Mesothelial cell of epicardium (in vitro differentiated cells): ENCODE measurements around the gene PCDHGA8. TPM values are rescaled to one million over a fixed set of nuclear protein-coding genes. Genes with fewer than 3 reads are reported as not detected.
"Not testable (repeated sequence)": the region's sequence is repeated elsewhere in the genome, so short reads cannot be mapped to it uniquely, and the experiment has no call there.

Source experiments
- DNase-seq, 2 experiments: peaks; one replicate each; pipeline ENCODE4 v3.0.0; 2021; ENCODE audit warnings: low spot score in 2 of 2; ENCODE audit not compliant: unreplicated experiment in 2 of 2
- H3K27ac Mint-ChIP-seq: 2 replicates; pipeline ENCODE4 v1.8.0; 2021; ENCODE audit warnings: mixed read lengths
- H3K27me3 Mint-ChIP-seq: 2 replicates; pipeline ENCODE4 v1.8.0; 2021; ENCODE audit warnings: low read depth, mixed read lengths
- H3K36me3 Mint-ChIP-seq: 2 replicates; pipeline ENCODE4 v1.8.0; 2021; ENCODE audit warnings: mixed read lengths
- H3K4me1 Mint-ChIP-seq: 2 replicates; pipeline ENCODE4 v1.8.0; 2021; ENCODE audit warnings: mixed read lengths
- H3K4me3 Mint-ChIP-seq: 2 replicates; pipeline ENCODE4 v1.8.0; 2021; ENCODE audit warnings: mild to moderate bottlenecking, moderate library complexity, mixed read lengths
- H3K9me3 Mint-ChIP-seq: 2 replicates; pipeline ENCODE4 v1.8.0; 2021; ENCODE audit warnings: mixed read lengths
- CTCF ChIP-seq: fragments of 200-600 bp; sonication (generic); IDR thresholded peaks from one replicate; pipeline ENCODE4 v1.5.0; 2021; ENCODE audit warnings: antibody characterized with exemption; ENCODE audit not compliant: unreplicated experiment
- total RNA-seq: library from RNA; stranded (reverse); gene quantifications from 3 replicates; pipeline ENCODE4 v1.2.1, GENCODE V29; 2021

The PCDHGA8 gene
- total RNA-seq, 1 donor from 2014 or later = 2.9 TPM

GRCh38 chr5:141366016-141366896 is 26.2 kb upstream of the PCDHGA8 start:
- Mint-ChIP-seq H3K27ac (no peak overlapping the region), H3K27me3 (no peaks in the 10 kb centered on the region), H3K4me3 (no peak overlapping the region), H3K4me1 (no peaks in the 10 kb centered on the region), H3K9me3 (peaks cover 58% of the 10 kb centered on the region), H3K36me3 (peaks cover 11% of the 10 kb centered on the region)
- no peak for TF ChIP-seq CTCF
- DNase-seq = no peak

- peaks cover 9% of the 10 kb centered on the region for H3K36me3 Mint-ChIP-seq
- H3K9me3 Mint-ChIP-seq = peaks cover 72% of the 10 kb centered on the region
- H3K4me1 Mint-ChIP-seq = no peaks in the 10 kb centered on the region
- no peaks in the 10 kb centered on the region for H3K27me3 Mint-ChIP-seq
- no peak for DNase-seq
- no peak within 1 kb of the TSS for H3K27ac Mint-ChIP-seq
- no peak for TF ChIP-seq CTCF
- no peak within 1 kb of the TSS for H3K4me3 Mint-ChIP-seq
These were observed 22.2 kb upstream of the PCDHGA8 start, which contains the start of gene PCDHGB3 for GRCh38 chr5:141369994-141370848. Gene PCDHGB3 (plus strand): TSS chr5:141370242. CDS start chr5:141370395, 153 bp downstream.

- DNase-seq = no peak
- Mint-ChIP-seq H3K4me1 (no peaks in the 10 kb centered on the region), H3K9me3 (peaks cover 73% of the 10 kb centered on the region), H3K27me3 (no peaks in the 10 kb centered on the region), H3K27ac (no peak overlapping the region), H3K4me3 (no peak overlapping the region), H3K36me3 (peaks cover 14% of the 10 kb centered on the region)
- TF ChIP-seq CTCF = no peak
These were observed 20.6 kb upstream of the PCDHGA8 start for GRCh38 chr5:141371572-141372475.

GRCh38 chr5:141373673-141374317 is 18.6 kb upstream of the PCDHGA8 start, which contains the start of gene PCDHGA6:
Gene PCDHGA6 (plus strand): TSS chr5:141373891. CDS start chr5:141374084, 193 bp downstream.
- DNase-seq = no peak
- TF ChIP-seq CTCF = no peak
- Mint-ChIP-seq H3K36me3 (peaks cover 14% of the 10 kb centered on the region), H3K4me1 (no peaks in the 10 kb centered on the region), H3K27ac (no peak within 1 kb of the TSS), H3K9me3 (peaks cover 68% of the 10 kb centered on the region), H3K4me3 (no peak within 1 kb of the TSS), H3K27me3 (no peaks in the 10 kb centered on the region)

DNA sequence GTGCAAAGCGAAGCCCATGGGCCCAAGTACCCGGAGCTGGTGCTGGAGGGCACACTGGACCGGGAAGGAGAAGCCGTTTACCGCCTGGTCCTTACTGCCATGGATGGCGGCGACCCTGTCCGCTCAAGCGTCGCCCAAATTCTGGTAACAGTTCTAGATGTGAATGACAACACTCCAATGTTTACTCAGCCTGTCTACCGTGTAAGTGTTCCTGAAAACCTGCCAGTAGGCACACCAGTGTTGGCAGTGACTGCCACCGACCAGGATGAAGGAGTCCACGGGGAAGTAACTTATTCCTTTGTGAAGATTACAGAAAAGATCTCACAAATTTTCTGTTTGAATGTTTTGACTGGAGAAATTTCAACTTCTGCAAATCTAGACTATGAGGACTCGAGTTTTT is 17.8 kb upstream of the PCDHGA8 start:
- DNase-seq = no peak
- H3K9me3 Mint-ChIP-seq = peaks cover 69% of the 10 kb centered on the region
- TF ChIP-seq CTCF = no peak

GRCh38 chr5:141375444-141376155 is 16.8 kb upstream of the PCDHGA8 start:
- not testable (repeated sequence) for H3K4me3 Mint-ChIP-seq, H3K4me1 Mint-ChIP-seq, H3K27me3 Mint-ChIP-seq, H3K27ac Mint-ChIP-seq, DNase-seq
- Mint-ChIP-seq H3K9me3 (peaks cover 66% of the 10 kb centered on the region), H3K36me3 (peaks cover 14% of the 10 kb centered on the region)

More for the DNA sequence above, 17.8 kb upstream of the PCDHGA8 start:
- no peaks in the 10 kb centered on the region for H3K4me1 Mint-ChIP-seq
- no peak overlapping the region for H3K27ac Mint-ChIP-seq
- no peak overlapping the region for H3K4me3 Mint-ChIP-seq
- H3K36me3 Mint-ChIP-seq = peaks cover 14% of the 10 kb centered on the region
- no peaks in the 10 kb centered on the region for H3K27me3 Mint-ChIP-seq
